Endodermal cell (in vitro differentiated cells): ENCODE results near the gene NUP214. TPM values are rescaled to one million over a fixed set of nuclear protein-coding genes. Genes with fewer than 3 reads are reported as not detected.

Experiments
- DNase-seq: peaks from one replicate; pipeline ENCODE4 v3.0.0-alpha.2; 2017
- H3K27ac ChIP-seq: 2 replicates; pipeline ENCODE4 v1.5.1; 2013; ENCODE audit warnings: mild to moderate bottlenecking, low read depth, low read length, moderate library complexity
- H3K27me3 ChIP-seq: 2 replicates; pipeline ENCODE4 v1.6.1; 2013; ENCODE audit warnings: mild to moderate bottlenecking, low read length, moderate library complexity; ENCODE audit not compliant: insufficient read depth, control insufficient read depth, poor library complexity, severe bottlenecking
- H3K36me3 ChIP-seq: 2 replicates; pipeline ENCODE4 v1.7.0; 2013; ENCODE audit warnings: mild to moderate bottlenecking, low read length, moderate library complexity; ENCODE audit not compliant: control insufficient read depth, insufficient read depth
- H3K4me1 ChIP-seq: one replicate; pipeline ENCODE4 v1.7.0; 2013; ENCODE audit warnings: low read length; ENCODE audit not compliant: control insufficient read depth, insufficient read depth
- H3K4me3 ChIP-seq: 2 replicates; pipeline ENCODE4 v1.5.1; 2013; ENCODE audit warnings: mild to moderate bottlenecking, low read length, moderate library complexity
- H3K9ac ChIP-seq: 2 replicates; pipeline ENCODE4 v1.6.1; 2013; ENCODE audit warnings: mild to moderate bottlenecking, low read length, moderate library complexity; ENCODE audit not compliant: poor library complexity, severe bottlenecking; ENCODE audit errors: extremely low read depth
- H3K9me3 ChIP-seq: 2 replicates; pipeline ENCODE4 v1.6.1; 2013; ENCODE audit warnings: mild to moderate bottlenecking, low read length, moderate library complexity; ENCODE audit not compliant: control insufficient read depth
- H3K27ac Mint-ChIP-seq: 2 replicates; pipeline ENCODE4 v1.8.0; 2020; ENCODE audit warnings: mixed read lengths
- H3K27me3 Mint-ChIP-seq: 2 replicates; pipeline ENCODE4 v1.8.0; 2021; ENCODE audit warnings: mild to moderate bottlenecking, mixed read lengths; ENCODE audit not compliant: insufficient read depth
- H3K36me3 Mint-ChIP-seq: 2 replicates; pipeline ENCODE4 v1.8.0; 2020; ENCODE audit warnings: low read depth, mixed read lengths
- H3K4me1 Mint-ChIP-seq: 2 replicates; pipeline ENCODE4 v1.8.0; 2020; ENCODE audit warnings: mixed read lengths
- H3K4me3 Mint-ChIP-seq: 2 replicates; pipeline ENCODE4 v1.8.0; 2020; ENCODE audit warnings: mild to moderate bottlenecking, moderate library complexity, mixed read lengths
- H3K9me3 Mint-ChIP-seq: 2 replicates; pipeline ENCODE4 v1.8.0; 2020; ENCODE audit warnings: mild to moderate bottlenecking, mixed read lengths
- WGBS, 2 experiments: methylation state at CpG; one replicate each; pipeline versions ENCODE4 v1.1.5 to v1.1.7; 2013; ENCODE audit warnings: missing lambda C conversion rate in 2 of 2, mixed read lengths in 1 of 2; ENCODE audit not compliant: insufficient coverage in 1 of 2, insufficient read length in 1 of 2; 5-methylcytosine and 5-hydroxymethylcytosine counted together
- total RNA-seq, 2 donors: library from RNA; stranded (reverse); fragmentation: NEBNext Ultra II Directional in 1 of 2; extraction: Animal tissue kit (Norgen Biotek cat#: 25700) in 1 of 2; gene quantifications; 2 replicates in 1 of 2; 3 replicates in 1 of 2; pipeline ENCODE4 v1.2.1, GENCODE V29; 2021
- TF ChIP-seq, protein P1 (sequence below): fragments of 200-600 bp; sonication (generic); conservative IDR thresholded peaks from 2 replicates; pipeline ENCODE4 v1.5.0; 2021; ENCODE audit warnings: antibody characterized with exemption, mild to moderate bottlenecking

Gene NUP214
- total RNA-seq, 2 donors from 2014 or later, result 56.7 to 59.9 TPM

GRCh38 chr9:131185924-131186323 lies 60.5 kb downstream of the NUP214 start:
- Histone ChIP-seq H3K36me3 (peaks cover 85% of the 10 kb centered on the region), H3K4me3 (no peak overlapping the region), H3K27me3 (no peaks in the 10 kb centered on the region), H3K4me1 (no peaks in the 10 kb centered on the region), H3K9ac (no peak overlapping the region), H3K27ac (no peak overlapping the region), H3K9me3 (no peaks in the 10 kb centered on the region)
- no peaks in the 10 kb centered on the region for H3K4me1 Mint-ChIP-seq
- DNase-seq, result no peak
- WGBS, 2 experiments, result 99 to 100% methylated on average over 1 to 3 of the region's 3 CpGs
- peaks cover 43% of the 10 kb centered on the region for H3K36me3 Mint-ChIP-seq
- no peak overlapping the region for H3K4me3 Mint-ChIP-seq
- TF ChIP-seq, protein P1, sequence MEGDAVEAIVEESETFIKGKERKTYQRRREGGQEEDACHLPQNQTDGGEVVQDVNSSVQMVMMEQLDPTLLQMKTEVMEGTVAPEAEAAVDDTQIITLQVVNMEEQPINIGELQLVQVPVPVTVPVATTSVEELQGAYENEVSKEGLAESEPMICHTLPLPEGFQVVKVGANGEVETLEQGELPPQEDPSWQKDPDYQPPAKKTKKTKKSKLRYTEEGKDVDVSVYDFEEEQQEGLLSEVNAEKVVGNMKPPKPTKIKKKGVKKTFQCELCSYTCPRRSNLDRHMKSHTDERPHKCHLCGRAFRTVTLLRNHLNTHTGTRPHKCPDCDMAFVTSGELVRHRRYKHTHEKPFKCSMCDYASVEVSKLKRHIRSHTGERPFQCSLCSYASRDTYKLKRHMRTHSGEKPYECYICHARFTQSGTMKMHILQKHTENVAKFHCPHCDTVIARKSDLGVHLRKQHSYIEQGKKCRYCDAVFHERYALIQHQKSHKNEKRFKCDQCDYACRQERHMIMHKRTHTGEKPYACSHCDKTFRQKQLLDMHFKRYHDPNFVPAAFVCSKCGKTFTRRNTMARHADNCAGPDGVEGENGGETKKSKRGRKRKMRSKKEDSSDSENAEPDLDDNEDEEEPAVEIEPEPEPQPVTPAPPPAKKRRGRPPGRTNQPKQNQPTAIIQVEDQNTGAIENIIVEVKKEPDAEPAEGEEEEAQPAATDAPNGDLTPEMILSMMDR, result no peak
- H3K27me3 Mint-ChIP-seq, result no peaks in the 10 kb centered on the region
- H3K9me3 Mint-ChIP-seq, result no peaks in the 10 kb centered on the region
- no peak overlapping the region for H3K27ac Mint-ChIP-seq

- Histone ChIP-seq H3K4me1 (no peaks in the 10 kb centered on the region), H3K4me3 (no peak overlapping the region), H3K9ac (no peak overlapping the region), H3K36me3 (peaks cover 82% of the 10 kb centered on the region), H3K27me3 (no peaks in the 10 kb centered on the region), H3K27ac (no peak overlapping the region), H3K9me3 (no peaks in the 10 kb centered on the region)
- Mint-ChIP-seq H3K27ac (no peak overlapping the region), H3K4me1 (no peaks in the 10 kb centered on the region), H3K9me3 (no peaks in the 10 kb centered on the region), H3K36me3 (peaks cover 41% of the 10 kb centered on the region), H3K27me3 (no peaks in the 10 kb centered on the region), H3K4me3 (no peak overlapping the region)
- TF ChIP-seq, protein P1, result no peak
- 95 to 98% methylated on average over 4 of the region's 4 CpGs for WGBS, 2 experiments
- DNase-seq, result no peak
These were observed 61.2 kb downstream of the NUP214 start for GRCh38 chr9:131186622-131187021.

GRCh38 chr9:131187957-131188356 lies 62.6 kb downstream of the NUP214 start:
- Histone ChIP-seq H3K4me3 (no peak overlapping the region), H3K4me1 (no peaks in the 10 kb centered on the region), H3K27me3 (no peaks in the 10 kb centered on the region), H3K9me3 (no peaks in the 10 kb centered on the region), H3K36me3 (peaks cover 81% of the 10 kb centered on the region), H3K9ac (no peak overlapping the region), H3K27ac (no peak overlapping the region)
- no peaks in the 10 kb centered on the region for H3K4me1 Mint-ChIP-seq
- 98 to 100% methylated on average over 2 to 4 of the region's 4 CpGs for WGBS, 2 experiments
- TF ChIP-seq, protein P1, result no peak
- no peaks in the 10 kb centered on the region for H3K9me3 Mint-ChIP-seq
- peaks cover 46% of the 10 kb centered on the region for H3K36me3 Mint-ChIP-seq
- H3K27me3 Mint-ChIP-seq, result no peaks in the 10 kb centered on the region
- no peak for DNase-seq
- peak overlapping the region; percentile 67 for H3K27ac Mint-ChIP-seq
- no peak overlapping the region for H3K4me3 Mint-ChIP-seq
